ENCODE data around the gene MAEA.
A peak's percentile ranks its signal among the peaks of the same experiment; 100 is the strongest.
"Not testable (repeated sequence)": the region's sequence is repeated elsewhere in the genome, so short reads cannot be mapped to it uniquely, and the experiment has no call there.

MAEA gene

DNA sequence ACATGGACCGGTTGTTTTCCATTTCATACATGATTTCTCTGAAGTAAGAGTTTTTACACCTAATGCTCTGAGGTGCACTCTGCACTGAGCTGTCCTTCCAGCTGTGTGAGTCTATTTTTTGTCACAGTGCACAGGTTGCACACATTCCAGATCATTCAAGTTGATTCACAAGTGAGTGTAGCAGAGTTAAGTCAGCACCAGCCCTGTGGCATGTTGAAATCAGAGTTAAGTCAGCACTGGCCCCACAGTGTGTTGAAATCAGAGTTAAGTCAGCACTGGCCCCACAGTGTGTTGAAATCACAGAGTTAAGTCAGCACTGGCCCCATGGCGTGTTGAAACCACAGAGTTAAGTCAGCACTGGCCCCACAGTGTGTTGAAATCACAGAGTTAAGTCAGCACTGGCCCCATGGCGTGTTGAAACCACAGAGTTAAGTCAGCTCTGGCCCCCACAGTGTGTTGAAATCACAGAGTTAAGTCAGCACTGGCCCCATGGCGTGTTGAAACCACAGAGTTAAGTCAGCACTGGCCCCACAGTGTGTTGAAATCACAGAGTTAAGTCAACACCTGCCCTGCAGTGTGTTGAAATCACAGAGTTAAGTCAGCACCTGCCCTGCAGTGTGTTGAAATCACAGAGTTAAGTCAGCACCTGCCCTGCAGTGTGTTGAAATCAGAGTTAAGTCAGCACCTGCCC lies 45.6 kb downstream of the MAEA start:
- not testable (repeated sequence) for DNase-seq

DNA sequence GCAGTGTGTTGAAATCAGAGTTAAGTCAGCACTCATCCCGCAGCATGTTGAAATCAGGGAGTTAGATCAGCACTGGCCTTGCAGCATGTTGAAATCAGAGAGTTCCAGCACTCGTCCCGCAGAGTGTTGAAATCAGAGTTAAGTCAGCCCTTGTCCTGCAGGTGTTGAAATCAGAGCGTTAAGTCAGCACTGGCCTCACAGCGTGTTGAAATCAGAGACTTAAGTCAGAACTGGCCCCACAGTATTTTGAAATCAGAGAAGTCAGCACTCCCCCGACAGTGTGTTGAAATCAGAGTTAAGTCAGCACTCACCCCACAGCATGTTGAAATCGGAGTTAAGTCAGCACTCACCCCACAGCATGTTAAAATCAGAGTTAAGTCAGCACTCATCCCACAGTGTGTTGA lies 46.4 kb downstream of the MAEA start:
- no peak for DNase-seq

GRCh38 chr4:1337376-1337831 lies 47.7 kb downstream of the MAEA start:
- DNase-seq, result peak in 1 of 5 experiments; percentile 39

GRCh38 chr4:1337951-1338751 lies 48.5 kb downstream of the MAEA start:
- DNase-seq, result no peak

- DNase-seq, result no peak
Observed at GRCh38 chr4:1338752-1339414, 49.2 kb downstream of the MAEA start.

DNA sequence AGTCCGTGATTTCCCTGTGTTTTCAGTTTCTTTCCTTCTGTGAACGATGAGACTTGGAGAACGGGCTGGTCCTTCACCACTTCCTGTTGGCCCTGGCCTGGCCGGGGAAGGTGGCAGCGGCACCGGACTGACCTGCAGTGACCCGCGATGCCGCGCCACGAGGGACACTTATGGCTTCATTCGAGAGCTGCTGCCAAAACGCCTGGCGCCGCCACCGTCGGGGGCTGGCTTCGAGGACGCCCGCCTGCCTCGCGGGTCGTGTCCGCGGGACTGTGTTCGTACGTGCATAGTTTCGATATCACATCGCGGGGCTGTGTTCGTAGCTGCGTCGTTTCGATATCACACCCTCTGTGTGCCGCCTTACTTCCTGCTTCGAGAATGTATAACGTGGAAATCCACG lies 49.8 kb downstream of the MAEA start:
- DNase-seq, result no peak

DNA sequence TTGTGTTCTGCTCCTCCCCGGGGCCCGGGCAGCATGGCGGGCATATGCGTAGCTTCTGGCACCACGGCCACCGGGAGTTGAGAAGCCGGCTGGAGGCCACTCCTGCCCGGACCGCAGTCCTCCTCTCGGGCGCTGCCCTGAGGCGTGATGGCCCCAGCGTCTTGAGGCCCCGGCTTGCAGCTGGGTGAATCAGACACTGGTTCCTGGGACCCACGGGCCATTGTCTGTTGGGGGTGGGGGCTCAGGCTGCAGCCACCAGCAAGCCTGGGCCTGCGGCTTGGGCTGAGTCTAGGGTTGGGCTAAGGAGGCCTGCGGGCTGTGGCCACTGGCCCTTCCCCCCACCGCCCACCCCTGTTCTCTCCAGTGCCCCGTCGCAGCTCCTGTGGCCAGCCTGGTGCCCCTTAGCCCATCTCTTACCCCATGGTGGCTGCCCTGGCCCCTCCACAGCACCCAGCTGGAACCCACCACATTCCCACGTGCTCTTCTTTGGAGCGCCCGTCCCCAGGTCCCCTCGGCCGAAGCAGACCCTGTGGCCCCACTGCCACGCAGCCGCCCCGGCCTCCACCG lies 50.6 kb downstream of the MAEA start:
- DNase-seq, result no peak

GRCh38 chr4:1340861-1341260 lies 51.2 kb downstream of the MAEA start:
- no peak for DNase-seq

- DNase-seq, result no peak
Observed at GRCh38 chr4:1342003-1342402, 52.3 kb downstream of the MAEA start.

- DNase-seq, result no peak
Observed at GRCh38 chr4:1344696-1345095, 55.0 kb downstream of the MAEA start.

DNA sequence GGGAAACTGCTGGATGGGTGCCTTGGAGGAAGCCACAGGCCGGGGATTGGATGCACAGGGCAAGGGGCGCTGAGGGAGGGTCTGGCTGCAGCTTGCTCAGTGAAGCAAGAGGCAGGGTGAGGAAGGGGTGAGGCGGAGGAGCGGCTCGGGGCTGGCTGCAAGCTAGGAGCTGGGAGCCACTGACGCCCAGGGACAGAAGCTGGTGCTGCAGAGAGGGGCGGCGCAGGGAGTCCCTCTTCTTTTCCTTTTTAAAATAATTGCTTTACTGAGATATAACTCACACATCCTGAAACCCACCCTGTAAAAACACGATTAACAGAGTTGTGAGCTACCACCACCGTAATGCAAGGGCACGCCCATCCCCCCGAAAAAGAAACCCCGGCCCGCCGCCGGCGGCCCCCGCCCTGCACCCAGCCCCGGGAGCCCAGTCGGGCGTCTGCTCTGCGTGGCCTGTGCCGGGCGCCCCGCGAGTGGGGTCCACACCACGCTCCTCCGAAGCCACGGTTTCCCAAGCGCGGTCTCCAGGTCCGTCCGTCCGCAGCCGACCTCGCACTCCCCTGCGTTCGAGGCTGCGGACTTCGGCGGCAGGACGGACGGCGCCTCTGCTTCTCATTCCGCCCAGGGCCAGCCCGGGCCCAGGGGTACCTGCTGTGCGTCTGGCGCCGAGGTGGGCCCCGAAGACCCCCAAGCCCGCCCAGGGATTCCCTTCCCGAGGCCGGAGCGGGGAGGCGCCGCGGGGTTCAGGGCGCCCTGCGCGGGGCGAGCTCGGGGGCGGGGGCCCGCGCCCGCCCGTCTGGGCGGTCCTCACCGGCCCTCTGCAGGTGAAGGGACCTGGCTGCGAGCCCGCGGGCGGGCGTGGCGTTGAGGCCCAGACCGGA lies 56.5 kb downstream of the MAEA start:
- DNase-seq, result peak in 4 of 5 experiments; percentile 21 to 74 (median 33)

DNA sequence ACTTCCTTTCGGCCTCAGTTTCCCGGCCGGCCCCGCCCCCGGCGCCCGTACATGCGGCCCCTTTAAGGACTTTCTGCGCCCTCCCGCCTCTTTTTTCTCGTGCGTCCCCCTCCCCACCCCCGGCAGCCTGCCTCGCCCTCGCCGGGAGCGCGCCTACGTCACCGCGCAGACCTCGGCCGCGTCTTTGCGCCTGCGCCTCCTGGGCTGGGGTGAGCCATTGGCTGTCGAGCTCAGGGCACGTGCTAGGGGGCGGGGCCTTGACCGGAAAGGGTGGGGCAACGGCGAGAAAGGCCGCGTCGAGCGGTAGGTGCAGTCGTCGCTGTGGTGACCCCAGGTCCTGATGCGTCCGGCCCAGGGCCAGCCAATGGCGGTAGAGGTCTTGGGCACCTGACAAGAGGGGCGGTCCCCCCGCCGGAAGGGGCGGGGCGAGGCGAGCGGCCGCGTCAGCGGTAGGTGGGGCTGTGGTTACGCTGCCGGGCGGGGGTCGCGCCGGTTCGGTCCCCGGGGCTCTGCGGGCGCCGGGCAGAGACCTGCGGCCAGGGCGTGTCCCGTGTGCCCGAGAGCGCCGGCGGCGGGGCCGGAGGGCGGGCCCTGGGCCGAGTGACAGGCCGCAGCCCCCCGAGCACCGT lies 57.2 kb downstream of the MAEA start, which contains the start of gene UVSSA:
UVSSA (plus strand) TSS at position 428 of the 629 bp plus-strand sequence. CDS start 884 bp downstream, outside the sequence.
- DNase-seq, result peak; percentile 100

DNA sequence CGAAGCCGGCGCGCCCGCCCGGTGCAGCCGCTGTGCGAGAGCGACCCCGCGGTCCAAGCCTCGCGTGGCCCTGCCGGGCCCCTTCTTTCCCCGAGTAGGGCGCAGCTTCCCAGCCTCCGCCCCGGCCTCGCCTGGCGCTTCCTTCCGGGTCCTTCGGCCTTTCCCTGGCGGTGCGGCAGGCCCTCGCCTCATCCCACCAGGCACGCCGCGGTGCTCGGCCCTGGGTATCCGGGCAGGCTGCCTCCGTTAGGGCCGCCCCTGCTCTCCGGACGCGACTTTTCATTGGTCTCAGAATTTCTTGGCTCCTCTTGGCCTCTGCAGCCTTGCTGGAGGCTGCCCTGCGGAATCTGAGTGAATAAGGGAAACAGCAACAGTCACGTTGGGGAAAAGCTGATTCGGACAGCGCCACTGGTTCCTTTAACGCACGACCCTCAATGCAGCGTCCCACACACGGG lies 57.7 kb downstream of the MAEA start:
- peak in 3 of 5 experiments; percentile 14 to 61 (median 28) for DNase-seq

DNA sequence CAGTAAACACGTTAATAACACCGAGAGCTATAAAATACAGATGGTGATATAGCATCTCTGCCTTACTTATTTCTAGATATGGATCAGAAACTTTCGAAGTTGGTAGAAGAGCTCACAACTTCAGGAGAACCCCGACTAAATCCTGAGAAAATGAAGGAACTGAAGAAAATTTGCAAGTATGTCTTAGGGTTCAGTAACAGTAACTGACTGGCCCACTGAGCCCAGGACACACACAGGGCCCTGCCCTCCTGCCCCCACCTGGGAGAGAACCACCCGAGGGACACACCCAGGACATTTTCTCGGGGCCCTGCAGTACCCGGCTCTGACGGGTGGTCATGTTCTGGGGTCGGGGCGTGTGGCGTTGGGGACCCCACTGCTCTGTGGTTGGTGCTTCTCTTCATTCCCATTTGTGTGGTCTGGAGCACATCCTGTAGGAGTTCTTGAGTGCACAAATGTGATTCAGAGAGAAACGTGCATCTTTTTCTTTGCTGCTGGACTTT lies 58.4 kb downstream of the MAEA start:
- no peak for DNase-seq

DNA sequence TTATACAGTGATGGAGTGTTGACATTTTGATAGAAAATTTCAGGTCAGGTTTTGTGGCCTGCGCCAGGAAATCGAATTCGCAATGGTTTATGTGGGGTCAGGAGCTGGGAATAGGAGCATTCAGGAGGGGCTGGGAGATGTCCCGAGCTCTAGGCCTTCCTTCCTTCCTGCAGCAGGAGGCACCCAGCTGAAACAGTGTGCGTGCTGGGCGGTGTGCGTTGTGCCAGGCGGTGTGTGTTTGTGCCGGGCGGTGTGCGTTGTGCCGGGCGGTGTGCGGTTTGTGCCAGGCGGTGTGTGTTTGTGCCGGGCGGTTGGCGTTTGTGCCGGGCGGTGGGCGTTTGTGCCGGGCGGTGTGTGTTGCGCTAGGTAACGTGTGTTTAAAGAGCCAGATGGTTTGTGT lies 59.1 kb downstream of the MAEA start:
- no peak for DNase-seq

DNA sequence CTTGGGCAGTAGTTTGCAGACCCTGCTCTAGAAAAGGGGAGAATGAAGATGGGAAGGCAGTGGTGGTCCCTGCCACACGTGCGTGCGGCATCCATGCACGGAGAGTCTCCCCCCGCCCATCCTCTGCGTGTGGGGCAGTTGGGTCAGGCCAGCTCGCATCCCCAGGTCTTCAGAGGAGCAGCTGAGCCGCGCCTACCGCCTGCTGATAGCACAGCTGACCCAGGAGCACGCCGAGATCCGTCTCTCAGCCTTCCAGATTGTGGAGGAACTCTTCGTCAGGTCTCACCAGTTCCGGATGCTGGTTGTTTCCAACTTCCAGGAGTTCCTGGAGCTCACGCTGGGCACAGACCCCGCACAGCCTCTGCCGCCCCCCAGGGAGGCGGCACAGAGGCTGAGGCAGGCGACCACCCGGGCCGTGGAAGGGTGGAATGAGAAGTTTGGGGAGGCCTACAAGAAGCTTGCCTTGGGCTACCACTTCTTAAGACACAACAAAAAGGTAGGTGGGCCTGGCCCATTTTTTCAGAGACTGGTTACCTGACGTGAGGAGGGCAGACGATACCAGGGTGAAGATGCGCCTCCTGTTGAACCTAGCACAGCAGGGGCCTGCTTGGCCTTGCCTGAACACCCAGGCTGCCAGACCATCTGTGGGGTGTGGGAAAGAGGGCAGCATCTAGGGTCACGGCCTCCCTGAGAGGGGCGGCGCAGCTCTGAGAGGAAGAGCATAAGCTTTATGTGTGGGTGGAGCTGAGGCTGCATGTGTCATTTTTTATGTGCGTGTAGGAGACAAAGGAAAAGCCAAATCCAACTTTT lies 59.9 kb downstream of the MAEA start:
- no peak for DNase-seq

DNA sequence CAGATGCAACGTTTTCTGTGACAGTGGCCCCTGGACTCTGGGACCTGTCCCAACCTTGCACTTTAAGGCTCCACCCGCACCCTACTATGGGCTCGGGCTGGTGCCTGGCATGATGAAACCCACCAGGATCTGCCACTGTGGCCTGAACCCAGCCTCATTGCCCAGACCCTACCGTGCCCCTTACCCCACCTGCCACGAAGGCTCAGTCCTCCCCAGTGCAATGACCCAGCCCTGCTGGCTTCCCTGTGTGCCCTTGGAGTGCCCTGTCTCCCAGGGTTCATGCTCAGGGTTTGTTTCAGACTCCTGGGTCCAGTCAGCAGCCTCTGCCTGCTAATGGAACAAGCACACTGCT lies 60.5 kb downstream of the MAEA start:
- no peak for DNase-seq

DNA sequence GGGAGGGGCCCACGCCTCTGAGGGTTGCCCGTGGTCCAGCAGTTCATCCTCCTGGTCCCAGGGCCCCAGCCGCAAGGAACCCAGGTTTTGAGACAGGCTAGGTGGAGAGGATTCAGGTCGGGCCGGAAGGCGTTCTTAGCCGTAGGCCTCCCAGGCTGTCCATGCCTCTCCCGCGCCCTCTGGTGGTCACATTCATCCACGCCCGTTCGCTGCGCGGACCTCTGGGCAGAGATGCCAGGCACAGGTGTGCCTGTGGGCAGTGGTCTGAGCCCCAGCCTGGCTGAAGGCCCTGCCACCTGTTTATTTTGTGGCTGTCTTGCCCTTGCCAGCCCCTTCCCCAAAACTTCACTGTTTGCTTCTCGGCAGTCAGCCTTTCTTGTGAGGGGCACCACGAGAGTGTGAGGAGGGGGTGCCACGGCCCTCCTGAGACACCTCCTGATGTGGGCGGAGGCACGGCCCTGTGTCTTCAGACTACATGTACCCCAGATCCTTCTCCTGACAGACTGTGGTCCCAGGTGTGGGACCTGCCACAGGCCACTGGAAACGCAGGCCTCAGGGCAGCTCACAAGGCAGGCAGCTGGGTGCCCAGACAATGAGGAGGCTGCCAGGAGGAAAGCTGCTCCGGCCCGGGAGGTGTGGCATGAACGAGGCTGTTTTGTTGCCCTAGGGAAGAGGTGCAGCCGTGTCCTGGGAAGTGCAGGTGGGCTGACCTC lies 62.3 kb downstream of the MAEA start:
- peak; percentile 72 to 86 (median 82) for DNase-seq

DNA sequence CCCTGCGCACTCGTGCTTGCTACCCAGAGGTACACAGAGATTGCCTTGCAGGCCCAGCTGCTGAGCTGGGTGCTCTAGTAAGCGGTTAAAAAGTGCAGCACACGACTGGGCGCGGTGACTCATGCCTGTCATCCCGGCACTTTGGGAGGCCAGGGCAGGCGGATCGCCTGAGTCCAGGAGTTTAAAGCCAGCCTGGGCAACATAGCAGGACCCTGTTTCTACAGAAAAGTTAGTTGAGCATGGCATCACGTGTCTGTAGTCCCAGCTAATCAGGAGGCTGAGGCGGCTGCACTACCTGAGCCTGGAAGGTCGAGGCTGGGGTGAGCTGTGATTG lies 62.8 kb downstream of the MAEA start:
- DNase-seq, result no peak
